Right cardiac atrium (tissue), 5 donors: Measurements from ENCODE around the gene GTPBP6. TPM values are rescaled to one million over a fixed set of nuclear protein-coding genes. Genes with fewer than 3 reads are reported as not detected.
"Not testable (repeated sequence)": the region's sequence is repeated elsewhere in the genome, so short reads cannot be mapped to it uniquely, and the experiment has no call there.

Experiments used
- ATAC-seq, 2 donors: fragments of 200-7000 bp; cut with Tn5 transposase; one replicate each; pipeline versions ENCODE4 v1.8.0 to v1.9.1; 2020; ENCODE audit warnings: moderate library complexity in 2 of 2, mild to moderate bottlenecking in 1 of 2
- DNase-seq, 3 donors: peaks; one replicate each; pipeline ENCODE4 v3.0.0-alpha.2; 2020
- H3K27ac ChIP-seq: one replicate; pipeline ENCODE4 v1.5.1; 2013; ENCODE audit warnings: mild to moderate bottlenecking, low read length, control low read depth, moderate library complexity
- H3K27me3 ChIP-seq: one replicate; pipeline ENCODE4 v1.6.1; 2013; ENCODE audit not compliant: control insufficient read depth, insufficient read depth
- H3K4me1 ChIP-seq: one replicate; pipeline ENCODE4 v1.6.1; 2013; ENCODE audit warnings: low read length; ENCODE audit not compliant: control insufficient read depth, insufficient read depth
- H3K4me3 ChIP-seq: one replicate; pipeline ENCODE4 v1.5.1; 2013; ENCODE audit warnings: low read length, control low read depth
- H3K9me3 ChIP-seq: one replicate; pipeline ENCODE4 v1.6.1; 2013; ENCODE audit warnings: low read length; ENCODE audit not compliant: control insufficient read depth
- WGBS: extraction: QIAGEN DNeasy Blood & Tissue Kit; methylation state at CpG from one replicate; pipeline ENCODE4 v1.1.7; 2013; 5-methylcytosine and 5-hydroxymethylcytosine counted together
- intact Hi-C, 4 donors: fragments of 100-400 bp; cut with DNase I; formaldehyde crosslinking; loops; one replicate each; pipeline versions ENCODE4 v1.11.0 to v1.14.0; 2022 to 2023
- polyA plus RNA-seq: library from polyadenylated mRNA; stranded (reverse); fragments of 200-250 nt; gene quantifications from one replicate; pipeline ENCODE4 v1.2.3, GENCODE V29; 2013
- total RNA-seq, 4 donors: library from RNA; stranded (reverse); fragmentation: NEBNext Ultra II Directional; extraction: Animal tissue kit (Norgen Biotek cat#: 25700); gene quantifications; one replicate each; pipeline ENCODE4 v1.2.1, GENCODE V29; 2021
- donor health status: healthy with polysubstance abuse.
- donor health status: DM: no; HTN: yes; CAD: no.
- donor health status: DM: no; HTN: no; CAD: no.
- donor health status: DM: no; HTN: yes; CAD: no; lungs with severe emphysema.
- donor health status: DM: yes; HTN: yes; CAD: no.

Gene GTPBP6
- total and polyA plus RNA-seq, 5 donors, result 48.4 to 59.0 (median 56.2) TPM

DNA sequence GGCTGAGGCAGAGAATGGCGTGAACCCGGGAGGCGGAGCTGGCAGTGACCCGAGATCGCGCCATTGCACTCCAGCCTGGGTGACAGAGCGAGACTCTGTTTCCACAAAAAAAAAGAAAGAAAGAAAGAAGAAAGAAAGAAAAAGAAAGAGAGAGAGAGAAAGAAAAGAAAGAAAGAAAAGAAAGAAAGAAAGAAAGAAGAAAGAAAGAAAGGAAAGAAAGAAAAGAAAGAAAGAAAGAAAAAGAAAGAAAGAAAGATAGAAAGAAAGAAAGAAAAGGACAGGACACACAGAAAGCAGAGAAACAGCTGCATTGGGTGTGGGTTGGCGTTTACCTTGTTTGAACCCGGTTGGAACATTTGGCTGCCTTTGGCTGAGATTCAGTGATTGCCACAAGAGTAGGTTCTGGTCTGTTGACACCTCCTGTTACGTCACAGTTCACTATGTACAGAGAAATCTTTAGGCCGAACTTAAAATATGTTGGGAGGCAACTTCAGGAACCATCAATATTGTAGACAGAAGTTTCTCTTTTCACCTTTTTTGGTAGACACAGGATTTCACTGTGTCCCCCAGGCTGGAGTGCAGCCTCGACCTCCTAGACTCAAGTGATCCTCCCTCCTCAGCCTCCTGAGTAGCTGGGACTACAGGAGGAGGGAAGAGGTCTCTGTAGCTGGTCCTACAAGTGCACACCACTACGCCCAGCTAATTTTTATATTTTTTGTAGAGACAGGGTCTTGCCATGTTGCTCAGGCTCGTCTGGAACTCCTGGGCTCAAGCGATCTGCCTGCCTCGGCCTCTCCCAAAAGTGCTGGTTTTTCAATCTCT lies 53.8 kb downstream of the GTPBP6 start:
- intact Hi-C loops, result no loop called here
- Histone ChIP-seq H3K4me3 (no peak overlapping the region), H3K27me3 (no peaks in the 10 kb centered on the region), H3K27ac (no peak overlapping the region), H3K4me1 (no peaks in the 10 kb centered on the region), H3K9me3 (no peaks in the 10 kb centered on the region)
- ATAC-seq (no peak), DNase-seq (no peak)
- WGBS, result 84% methylated on average over 16 of the region's 16 CpGs

GRCh38 chrX:264006-264405 lies 54.6 kb downstream of the GTPBP6 start:
- 91% methylated on average over 16 of the region's 16 CpGs for WGBS
- DNase-seq, ATAC-seq, H3K27me3 ChIP-seq, H3K4me3 ChIP-seq, H3K9me3 ChIP-seq, H3K4me1 ChIP-seq, H3K27ac ChIP-seq, intact Hi-C loops: not testable (repeated sequence)

GRCh38 chrX:262381-262909 lies 56.2 kb downstream of the GTPBP6 start:
- DNase-seq, result no peak

DNA sequence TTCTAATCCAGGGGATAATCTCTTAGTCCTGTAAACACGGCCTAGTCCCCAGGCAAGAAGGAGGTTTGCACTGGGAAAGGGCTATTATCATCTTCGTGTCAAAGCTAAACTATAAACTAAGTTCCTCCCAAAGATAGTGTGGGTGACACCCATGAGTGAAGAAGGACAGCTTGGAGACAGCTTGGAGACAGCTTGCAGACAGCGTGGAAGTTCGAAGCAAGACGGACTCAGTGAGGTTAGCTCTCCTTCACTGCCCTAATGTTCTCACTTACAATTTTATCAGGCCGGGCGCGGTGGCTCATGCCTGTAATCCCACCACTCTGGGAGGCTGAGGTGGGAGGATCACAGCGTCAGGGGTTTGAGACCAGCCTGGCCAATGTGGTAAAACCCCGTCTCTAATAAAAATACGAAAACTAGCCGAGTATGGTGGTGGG lies 56.7 kb downstream of the GTPBP6 start:
- no peaks in the 10 kb centered on the region for H3K9me3 ChIP-seq
- DNase-seq, result no peak
- no peak overlapping the region for H3K27ac ChIP-seq
- no peak overlapping the region for H3K4me3 ChIP-seq
- H3K4me1 ChIP-seq, result no peaks in the 10 kb centered on the region
- 59% methylated on average over 12 of the region's 12 CpGs for WGBS
- intact Hi-C loops, result no loop called here
- H3K27me3 ChIP-seq, result no peaks in the 10 kb centered on the region
- peak; percentile 19 to 57 for ATAC-seq

More at GRCh38 chrX:262381-262909, 56.2 kb downstream of the GTPBP6 start:
- ATAC-seq, result peak in 1 of 2 donors; percentile 9
- WGBS, result 70% methylated on average over 13 of the region's 13 CpGs
- Histone ChIP-seq H3K4me3 (no peak overlapping the region), H3K9me3 (no peaks in the 10 kb centered on the region), H3K4me1 (no peaks in the 10 kb centered on the region), H3K27ac (no peak overlapping the region), H3K27me3 (no peaks in the 10 kb centered on the region)
- intact Hi-C loops, result no loop called here

DNA sequence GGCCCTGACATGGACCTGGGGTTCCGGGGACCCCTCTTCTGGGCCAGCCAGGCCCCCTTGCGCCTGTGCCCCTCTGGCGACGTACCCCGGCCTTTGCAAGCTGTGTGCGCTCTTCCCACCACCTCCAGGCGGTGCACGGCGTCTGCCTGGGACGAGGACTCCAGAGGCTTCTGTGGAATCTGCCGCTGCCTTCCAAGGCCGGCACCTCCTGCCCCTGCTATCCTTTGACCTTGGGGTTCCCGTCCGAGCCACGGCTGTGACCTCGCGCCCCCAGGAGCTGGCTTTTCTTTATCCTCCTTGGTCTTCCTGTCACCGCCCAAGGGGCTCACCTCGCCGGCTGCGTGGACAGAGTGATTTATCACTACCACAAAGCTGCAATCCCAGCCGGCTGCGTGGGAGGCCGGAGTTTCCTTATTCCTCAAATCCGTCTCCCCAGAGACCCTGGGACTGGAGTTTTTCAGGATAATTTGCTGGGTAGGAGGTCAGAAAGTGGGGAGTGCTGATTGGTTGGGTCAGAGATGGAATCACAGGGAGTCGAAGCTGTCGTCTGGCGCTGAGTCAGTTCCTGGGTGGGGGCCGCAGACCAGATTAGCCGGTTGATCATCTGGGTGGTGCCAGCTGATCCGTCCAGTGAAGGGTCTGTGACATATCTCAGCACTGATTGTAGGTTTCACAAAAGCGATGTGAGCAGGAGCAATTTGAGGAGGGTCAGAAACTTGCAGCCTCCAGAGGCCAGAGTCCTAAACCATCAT lies 57.3 kb downstream of the GTPBP6 start:
- no peaks in the 10 kb centered on the region for H3K4me1 ChIP-seq
- intact Hi-C loops, result no loop called here
- H3K27ac ChIP-seq, result no peak overlapping the region
- ATAC-seq (peak; percentile 55 to 79), DNase-seq (peak; percentile 50 to 65 (median 64))
- no peak overlapping the region for H3K4me3 ChIP-seq
- no peaks in the 10 kb centered on the region for H3K27me3 ChIP-seq
- no peaks in the 10 kb centered on the region for H3K9me3 ChIP-seq
- WGBS, result 33% methylated on average over 32 of the region's 32 CpGs

DNA sequence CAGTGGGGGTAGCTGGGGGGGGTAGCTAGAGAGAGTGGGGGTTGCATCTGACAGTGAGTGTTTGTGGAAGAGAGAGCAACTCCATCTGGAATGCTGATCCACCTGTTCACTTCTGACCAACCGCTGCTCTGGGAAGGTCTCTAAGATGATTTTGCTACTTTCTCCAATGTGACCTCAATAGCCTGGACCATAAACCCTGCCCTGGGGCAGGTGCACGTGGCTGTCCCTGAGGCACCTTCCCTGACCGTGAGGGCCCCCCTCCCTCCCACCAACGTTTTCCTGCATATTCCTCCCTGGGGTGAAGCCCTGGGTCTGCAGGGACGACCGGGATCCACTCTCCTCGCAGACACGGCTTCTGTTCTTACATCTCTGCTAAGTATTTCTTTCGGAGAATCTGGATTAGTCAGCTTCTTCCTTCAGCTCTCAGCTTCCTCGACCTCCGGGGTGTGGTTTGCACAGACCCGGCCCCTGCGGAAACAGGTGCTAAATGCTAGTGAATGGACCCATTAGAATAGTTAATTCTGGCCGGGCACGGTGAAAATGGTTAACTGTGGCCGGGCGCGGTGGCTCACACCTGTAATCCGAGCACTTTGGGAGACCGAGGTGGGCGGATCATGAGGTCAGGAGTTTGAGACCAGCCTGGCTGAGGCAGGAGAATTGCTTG lies 58.8 kb downstream of the GTPBP6 start:
- no peak overlapping the region for H3K27ac ChIP-seq
- intact Hi-C loops, result no loop called here
- 72% methylated on average over 21 of the region's 21 CpGs for WGBS

DNA sequence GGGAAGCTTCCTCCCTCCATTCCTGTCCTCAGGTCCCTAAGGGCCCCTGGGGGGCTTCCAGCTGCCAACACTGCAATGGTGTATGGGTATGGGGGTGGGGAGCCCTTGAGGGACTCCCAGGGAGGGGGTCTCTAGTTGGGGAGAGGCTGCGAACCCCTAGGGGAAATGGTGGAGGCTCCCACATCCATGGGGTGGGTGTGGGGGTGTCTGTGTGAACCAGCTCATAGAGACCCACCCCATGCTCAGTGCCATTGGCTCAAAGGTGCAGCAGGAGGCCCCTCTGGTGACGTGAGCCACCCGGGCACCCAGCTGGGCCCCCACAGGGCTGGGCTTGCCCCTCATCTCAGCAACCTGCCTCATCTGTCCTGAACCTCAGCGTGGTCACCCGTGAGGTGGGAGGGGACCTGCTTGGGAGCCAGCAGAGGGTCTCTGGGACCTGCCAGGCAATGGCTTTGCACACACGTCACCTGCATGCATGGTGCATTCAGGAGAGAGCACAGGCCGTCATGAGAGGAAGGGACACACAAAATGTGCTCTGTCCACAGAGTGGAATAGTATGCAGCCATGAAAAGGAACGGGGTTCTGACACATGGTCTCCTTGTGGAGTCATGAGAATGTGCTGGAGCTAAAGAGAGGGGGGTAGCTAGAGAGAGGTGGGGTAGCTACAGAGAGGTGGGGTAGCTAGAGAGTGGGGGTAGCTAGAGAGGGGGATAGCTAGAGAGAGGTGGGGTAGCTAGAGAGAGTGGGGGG lies 60.1 kb downstream of the GTPBP6 start:
- WGBS, result 88% methylated on average over 8 of the region's 8 CpGs
- no peaks in the 10 kb centered on the region for H3K4me1 ChIP-seq
- no peak overlapping the region for H3K4me3 ChIP-seq
- no peaks in the 10 kb centered on the region for H3K9me3 ChIP-seq
- no peak overlapping the region for H3K27ac ChIP-seq
- H3K27me3 ChIP-seq, result no peaks in the 10 kb centered on the region
- intact Hi-C loops, result no loop called here
- DNase-seq (no peak), ATAC-seq (no peak)

More for the DNA sequence above, 58.8 kb downstream of the GTPBP6 start:
- no peaks in the 10 kb centered on the region for H3K4me1 ChIP-seq
- H3K9me3 ChIP-seq, result no peaks in the 10 kb centered on the region
- no peak overlapping the region for H3K4me3 ChIP-seq
- no peaks in the 10 kb centered on the region for H3K27me3 ChIP-seq
- no peak for DNase-seq
- ATAC-seq, result no peak

DNA sequence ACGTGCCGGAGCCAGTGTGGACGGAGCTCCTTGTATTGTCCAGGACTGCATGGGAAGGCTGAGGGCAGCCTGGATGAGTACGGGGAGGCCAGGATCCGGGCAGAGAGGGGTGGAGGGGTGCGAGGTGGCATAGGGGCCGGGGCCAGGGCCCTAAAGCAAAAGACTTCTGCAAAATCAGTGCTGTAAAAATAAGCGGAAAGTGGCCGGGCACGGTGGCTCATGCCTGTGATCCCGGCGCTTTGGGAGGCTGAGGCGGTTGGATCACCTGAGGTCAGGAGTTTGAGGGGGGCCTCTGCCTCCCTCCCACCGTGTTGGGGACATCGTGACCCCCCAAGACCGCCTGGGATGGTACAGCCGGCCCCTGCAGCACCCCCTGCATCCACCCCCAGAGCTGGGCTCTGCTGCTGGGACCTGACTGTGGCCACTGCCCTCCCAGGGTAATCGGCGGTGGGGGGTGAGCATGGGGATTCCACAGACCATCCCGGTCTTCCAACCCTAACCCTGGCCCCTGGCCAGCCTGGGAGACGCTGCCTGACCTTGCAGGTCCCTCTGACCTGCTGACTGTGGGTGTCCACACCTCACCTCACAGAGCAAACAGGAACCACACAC lies 60.8 kb downstream of the GTPBP6 start:
- DNase-seq (no peak), ATAC-seq (no peak)
- no peaks in the 10 kb centered on the region for H3K4me1 ChIP-seq
- no peak overlapping the region for H3K4me3 ChIP-seq
- H3K9me3 ChIP-seq, result no peaks in the 10 kb centered on the region
- intact Hi-C loops, result no loop called here
- WGBS, result 80% methylated on average over 21 of the region's 21 CpGs
- no peak overlapping the region for H3K27ac ChIP-seq
- H3K27me3 ChIP-seq, result no peaks in the 10 kb centered on the region

DNA sequence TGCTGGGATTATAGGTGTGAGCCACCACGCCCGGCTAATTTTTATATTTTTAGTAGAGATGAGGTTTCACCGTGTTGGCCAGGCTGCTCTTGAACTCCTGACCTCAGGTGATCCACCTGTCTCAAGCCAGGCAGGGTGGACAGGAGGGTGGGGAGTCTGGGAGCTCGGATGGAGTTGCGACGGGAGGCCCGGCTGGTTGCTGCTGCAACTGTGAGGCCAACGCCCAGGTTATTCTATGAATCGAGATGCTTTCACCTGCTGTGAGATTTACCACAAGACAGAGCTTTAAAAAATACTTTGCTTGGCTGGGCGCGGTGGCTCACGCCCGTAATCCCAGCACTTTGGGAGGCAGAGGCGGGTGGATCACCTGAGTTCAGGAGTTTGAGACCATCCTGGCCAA lies 61.5 kb downstream of the GTPBP6 start:
- ATAC-seq, H3K4me1 ChIP-seq, H3K27me3 ChIP-seq, intact Hi-C loops, H3K9me3 ChIP-seq, DNase-seq, H3K4me3 ChIP-seq, H3K27ac ChIP-seq: not testable (repeated sequence)
- WGBS, result 91% methylated on average over 14 of the region's 14 CpGs

DNA sequence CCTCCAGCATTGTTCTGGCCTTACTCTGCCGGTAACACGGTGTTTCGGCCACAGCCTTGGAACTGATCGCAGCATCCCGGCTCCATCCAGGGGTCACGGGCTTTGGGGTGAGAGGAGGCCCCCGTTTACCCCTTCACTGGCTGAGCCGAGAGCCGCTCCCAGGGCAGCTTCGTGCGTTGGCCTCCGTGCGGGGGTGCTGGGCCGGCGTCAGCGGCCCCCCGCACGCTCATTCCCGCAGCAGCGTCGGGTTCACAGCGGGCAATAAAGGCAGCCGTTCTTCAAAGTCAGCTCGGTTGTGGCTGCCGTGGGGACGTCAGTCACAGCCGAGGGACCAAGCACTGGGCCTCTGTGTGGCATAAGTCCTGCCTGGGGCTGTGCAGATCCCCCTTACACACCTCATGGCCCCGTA lies 62.7 kb downstream of the GTPBP6 start:
- DNase-seq (no peak), ATAC-seq (no peak)
- no peaks in the 10 kb centered on the region for H3K4me1 ChIP-seq
- intact Hi-C loops, result no loop called here
- 85% methylated on average over 28 of the region's 28 CpGs for WGBS
- H3K27ac ChIP-seq, result no peak overlapping the region
- H3K4me3 ChIP-seq, result no peak overlapping the region
- no peaks in the 10 kb centered on the region for H3K27me3 ChIP-seq
- no peaks in the 10 kb centered on the region for H3K9me3 ChIP-seq
